GM18868 (cell line): ENCODE data around the gene MAST4.
"Not testable (repeated sequence)": the region's sequence is repeated elsewhere in the genome, so short reads cannot be mapped to it uniquely, and the experiment has no call there.

ENCODE experiments used
- ATAC-seq: cut with Tn5 transposase; IDR thresholded peaks from one replicate; pipeline ENCODE4 v1.9.1; 2021; ENCODE audit warnings: mild to moderate bottlenecking, moderate library complexity; ENCODE audit not compliant: unreplicated experiment

The MAST4 gene

DNA sequence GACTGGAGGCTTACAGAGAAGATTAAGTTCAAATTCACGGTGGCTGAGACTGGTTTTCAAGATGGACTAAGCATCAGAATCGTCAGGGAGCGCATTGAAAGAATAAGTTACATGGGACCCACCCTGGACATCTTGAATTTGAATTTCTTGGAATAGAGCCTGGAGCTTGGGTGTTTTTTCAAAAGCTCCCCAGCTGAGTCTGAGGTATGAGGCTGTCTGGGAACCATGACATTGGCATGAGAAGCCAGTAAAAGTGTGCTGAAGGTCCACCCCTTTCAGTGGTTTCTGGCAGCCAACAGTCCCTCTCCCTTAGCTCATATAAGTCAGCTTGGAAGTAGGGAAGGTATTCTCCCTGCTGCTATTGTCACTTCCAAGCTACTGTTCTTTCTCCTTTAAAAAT is 97.8 kb downstream of the MAST4 start:
- ATAC-seq = no peak

GRCh38 chr5:66695840-66696239 is 99.6 kb downstream of the MAST4 start:
- ATAC-seq = not testable (repeated sequence)

- ATAC-seq = no peak
Measured at GRCh38 chr5:66697796-66698564, 101.8 kb downstream of the MAST4 start.

DNA sequence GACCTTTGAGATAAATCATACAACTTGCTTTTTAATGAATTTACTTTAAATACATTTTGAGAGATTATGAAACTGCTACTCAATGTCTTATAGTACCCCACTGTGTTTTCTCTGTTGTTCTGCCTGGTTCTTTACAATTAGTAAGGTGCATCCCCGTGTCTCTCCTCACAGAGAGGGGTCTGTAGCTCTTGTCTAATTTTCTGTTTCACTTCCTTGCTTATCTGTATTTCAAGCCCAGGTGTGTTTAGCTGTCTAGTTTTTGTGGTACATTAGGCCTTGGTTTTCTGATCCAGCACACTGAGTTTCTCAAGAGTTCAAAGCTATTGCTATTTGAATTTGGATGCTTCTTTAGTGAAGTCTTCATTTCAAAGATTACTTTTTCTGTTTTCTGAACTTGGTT is 105.1 kb downstream of the MAST4 start:
- ATAC-seq = peak; percentile 95

- no peak for ATAC-seq
Measured at GRCh38 chr5:66702426-66702825, 106.2 kb downstream of the MAST4 start.

GRCh38 chr5:66704790-66705425 is 108.7 kb downstream of the MAST4 start:
- no peak for ATAC-seq

- ATAC-seq = no peak
Measured at GRCh38 chr5:66708368-66708767, 112.2 kb downstream of the MAST4 start.

GRCh38 chr5:66710557-66711088 is 114.4 kb downstream of the MAST4 start:
- no peak for ATAC-seq

DNA sequence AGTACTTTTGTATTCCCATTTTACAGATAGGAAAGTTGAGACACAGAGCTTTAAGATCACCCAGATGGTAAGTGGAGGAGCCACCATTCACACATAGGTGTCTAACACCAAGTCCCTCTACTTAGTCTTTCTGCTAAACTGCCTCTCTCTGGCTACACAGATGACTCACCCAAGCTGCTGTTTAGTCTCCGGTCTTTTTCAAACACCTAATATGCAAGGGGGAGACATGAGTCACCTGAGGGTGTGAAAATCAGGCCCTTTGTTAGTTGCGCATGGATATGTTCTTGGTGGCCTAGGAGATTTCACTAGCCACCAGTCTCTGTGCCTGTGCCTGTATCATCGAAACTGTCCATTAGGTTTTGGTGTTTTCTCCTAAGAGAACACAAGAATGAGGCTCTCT is 117.8 kb downstream of the MAST4 start:
- ATAC-seq = no peak

DNA sequence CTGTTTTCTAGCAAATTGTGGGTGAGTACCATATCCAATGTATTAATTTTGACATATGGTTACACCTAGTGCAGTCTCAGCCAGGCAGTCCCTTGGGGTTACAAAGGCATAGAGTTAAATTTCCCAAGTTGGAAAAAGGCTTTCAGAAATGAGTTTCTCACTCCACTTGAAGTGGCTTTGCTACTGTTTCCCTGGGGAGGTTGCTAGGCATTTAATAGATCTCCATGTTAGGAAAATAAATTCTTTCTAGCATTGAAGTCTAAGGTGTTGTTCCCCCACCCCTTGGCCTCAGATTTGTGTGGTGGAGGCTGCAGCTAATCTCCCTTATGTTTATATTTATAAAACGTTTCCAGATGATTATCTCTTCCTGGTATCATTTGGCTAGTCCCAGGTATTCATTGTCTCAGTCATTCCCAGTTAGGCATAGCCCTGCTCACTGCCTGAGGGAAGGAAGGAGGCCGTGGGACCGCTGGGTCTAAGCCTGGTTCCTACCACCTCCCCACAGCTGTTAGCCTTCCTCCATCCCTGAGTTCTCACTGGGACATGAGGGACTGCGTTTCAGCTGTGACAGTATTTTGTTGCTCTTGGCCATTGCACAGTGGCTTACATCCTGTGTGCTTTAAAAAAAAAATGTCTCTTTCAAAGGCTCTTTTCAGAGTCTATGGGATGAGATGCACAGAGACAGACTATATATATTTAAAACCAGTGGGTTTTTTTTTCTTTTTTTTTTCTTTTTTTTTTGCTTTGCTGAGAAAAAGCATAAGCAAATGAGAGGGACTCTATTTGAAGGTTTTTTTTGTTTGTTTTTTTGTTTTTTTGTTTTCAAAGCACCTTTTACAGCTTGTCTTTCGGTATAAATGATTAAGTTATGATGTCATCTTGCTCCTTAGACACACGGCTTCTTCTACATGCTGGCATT is 121.5 kb downstream of the MAST4 start:
- ATAC-seq = no peak

DNA sequence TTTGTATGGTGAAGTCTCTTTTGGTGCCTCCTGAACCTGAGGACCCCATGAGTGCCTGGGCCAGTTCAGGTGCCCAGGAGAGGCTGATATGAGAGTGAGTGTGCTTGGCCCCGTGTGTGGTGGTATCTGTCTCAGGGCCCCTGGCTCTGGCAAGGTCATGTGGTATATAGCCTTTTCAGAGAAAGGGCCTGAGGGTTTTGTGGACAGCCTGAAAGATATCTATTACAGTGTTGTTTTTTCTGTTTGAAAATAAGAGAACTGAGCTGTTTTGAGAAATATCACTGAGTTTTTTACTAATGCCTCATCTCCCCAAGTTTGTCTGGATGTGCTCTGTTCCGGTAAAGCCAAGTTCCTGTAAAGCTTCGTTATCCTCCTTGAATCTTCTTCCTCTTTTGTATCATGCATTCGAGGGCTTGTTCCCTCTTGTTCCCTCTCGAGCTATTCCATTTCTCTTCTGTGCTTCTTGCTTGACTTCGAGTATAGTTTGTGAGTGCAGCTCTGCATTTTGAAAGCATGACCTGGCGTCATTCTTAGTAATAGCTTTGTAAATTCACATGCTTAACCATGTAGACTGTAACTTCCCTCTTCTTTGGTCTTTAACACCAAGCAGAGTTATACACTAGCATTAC is 122.3 kb downstream of the MAST4 start:
- ATAC-seq = no peak

GRCh38 chr5:66720780-66721179 is 124.6 kb downstream of the MAST4 start:
- no peak for ATAC-seq

- no peak for ATAC-seq
Measured at GRCh38 chr5:66722686-66723085, 126.5 kb downstream of the MAST4 start.

GRCh38 chr5:66724349-66725139 is 128.4 kb downstream of the MAST4 start:
- no peak for ATAC-seq

GRCh38 chr5:66727630-66728029 is 131.4 kb downstream of the MAST4 start:
- ATAC-seq = no peak

DNA sequence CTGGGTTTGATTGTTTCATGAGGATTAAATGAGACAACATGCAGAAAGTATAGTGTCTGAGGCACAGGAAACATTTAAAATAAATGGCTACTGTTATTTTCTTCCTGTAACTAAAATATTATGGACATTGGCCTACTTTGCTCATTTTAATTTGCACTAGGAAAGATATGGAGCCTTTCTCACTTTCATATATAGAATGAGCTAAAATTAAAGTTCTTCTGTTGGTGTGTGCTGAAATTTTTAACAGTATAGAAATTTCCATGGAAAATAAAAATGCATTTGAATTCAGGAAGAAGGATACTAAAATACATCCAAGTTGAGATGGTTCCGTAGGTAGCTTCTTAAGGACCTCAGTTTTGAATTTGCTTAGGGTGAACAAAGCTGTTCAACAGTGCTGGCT is 131.9 kb downstream of the MAST4 start:
- no peak for ATAC-seq

DNA sequence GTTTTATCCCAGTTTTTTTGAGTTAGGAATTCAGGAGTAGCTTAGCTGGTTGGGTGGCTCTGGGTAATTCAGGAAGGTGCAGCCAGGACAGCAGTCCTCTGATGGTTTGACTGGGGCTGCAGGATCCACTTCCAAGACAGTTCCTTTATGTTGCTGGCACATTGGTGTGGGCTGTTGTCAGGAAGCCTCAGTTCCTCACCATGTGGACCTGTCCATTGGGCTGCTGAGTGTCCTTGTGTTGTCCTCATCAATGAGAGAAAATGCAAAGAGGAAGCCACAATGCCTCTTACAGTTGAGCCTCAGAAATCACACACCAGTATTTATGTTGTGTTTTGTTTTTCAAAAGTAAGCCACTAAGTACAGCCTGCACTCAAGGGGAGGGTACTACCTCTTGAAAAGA is 140.9 kb downstream of the MAST4 start:
- no peak for ATAC-seq

- no peak for ATAC-seq
Measured at GRCh38 chr5:66738136-66738535, 141.9 kb downstream of the MAST4 start.

DNA sequence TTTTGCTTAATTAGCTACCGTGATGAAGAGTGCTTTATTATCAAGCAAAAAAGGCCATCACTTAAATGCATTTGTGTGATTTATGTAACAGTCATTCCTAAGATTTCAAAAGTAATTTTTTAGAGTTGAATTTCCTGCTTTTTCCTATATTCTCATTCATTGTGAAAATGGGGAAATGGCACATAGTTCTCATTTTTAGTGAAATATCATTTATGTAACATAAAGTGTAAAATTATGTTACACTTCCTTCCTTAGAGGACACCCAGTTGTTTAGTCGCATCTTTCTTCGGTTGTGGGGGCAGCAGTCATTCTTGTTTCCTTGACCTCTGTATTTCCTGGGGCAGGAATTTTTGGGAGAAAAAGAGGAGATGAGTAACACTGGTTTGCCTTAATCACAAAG is 142.8 kb downstream of the MAST4 start:
- ATAC-seq = no peak

- no peak for ATAC-seq
Measured at GRCh38 chr5:66739951-66740350, 143.8 kb downstream of the MAST4 start.
